ENCODE results near the gene TMEM123. TPM values are rescaled to one million over a fixed set of nuclear protein-coding genes. Genes with fewer than 3 reads are reported as not detected.

The TMEM123 gene
- total RNA-seq, 1 experiment from 2014 or later = 400 TPM

DNA sequence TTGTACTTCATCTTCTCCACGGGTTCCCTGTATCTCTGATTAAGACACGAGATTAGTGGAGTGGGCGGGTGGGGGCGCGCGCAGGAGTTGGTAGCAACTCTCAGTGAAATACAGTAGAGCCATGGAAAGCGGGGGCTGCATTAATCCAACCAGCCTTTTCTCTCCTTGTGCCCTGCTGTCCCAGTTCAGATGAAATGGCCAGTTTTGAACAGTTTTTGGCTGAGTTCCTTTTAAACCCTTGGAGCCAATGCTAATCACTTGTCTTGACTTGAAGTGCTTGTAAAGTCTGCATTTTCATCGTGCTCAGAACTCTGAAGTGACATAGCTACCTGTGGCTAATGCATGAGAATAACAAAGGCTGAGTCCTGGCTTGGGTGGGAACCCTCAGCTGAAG lies 734 bp upstream of the TMEM123 start:
- H3K9me3 ChIP-seq = no peaks in the 10 kb centered on the region
- intact Hi-C loops (cut with micrococcal nuclease; ENCODE audit: unreplicated experiment) = loop anchor here (1.0 to 2.0 kb wide), 3 partner anchors 9 to 106 kb away; partner anchors contain the start of gene BIRC2
- Mint-ChIP-seq H3K9me3 (ENCODE audit: unreplicated experiment) (no peaks in the 10 kb centered on the region), H3K36me3 (ENCODE audit: insufficient read depth, unreplicated experiment) (peaks cover 32% of the 10 kb centered on the region), H3K27ac (ENCODE audit: unreplicated experiment) (peak overlapping the region; percentile 98), H3K4me3 (ENCODE audit: unreplicated experiment) (peak overlapping the region; percentile 99), H3K27me3 (ENCODE audit: insufficient read depth, unreplicated experiment) (no peaks in the 10 kb centered on the region), H3K4me1 (ENCODE audit: low read depth, unreplicated experiment) (peaks cover 49% of the 10 kb centered on the region)
- H3K27me3 ChIP-seq (replicated peaks; ENCODE audit: control insufficient read depth, insufficient read depth, low read length) = no peaks in the 10 kb centered on the region
- TF ChIP-seq, protein P1, sequence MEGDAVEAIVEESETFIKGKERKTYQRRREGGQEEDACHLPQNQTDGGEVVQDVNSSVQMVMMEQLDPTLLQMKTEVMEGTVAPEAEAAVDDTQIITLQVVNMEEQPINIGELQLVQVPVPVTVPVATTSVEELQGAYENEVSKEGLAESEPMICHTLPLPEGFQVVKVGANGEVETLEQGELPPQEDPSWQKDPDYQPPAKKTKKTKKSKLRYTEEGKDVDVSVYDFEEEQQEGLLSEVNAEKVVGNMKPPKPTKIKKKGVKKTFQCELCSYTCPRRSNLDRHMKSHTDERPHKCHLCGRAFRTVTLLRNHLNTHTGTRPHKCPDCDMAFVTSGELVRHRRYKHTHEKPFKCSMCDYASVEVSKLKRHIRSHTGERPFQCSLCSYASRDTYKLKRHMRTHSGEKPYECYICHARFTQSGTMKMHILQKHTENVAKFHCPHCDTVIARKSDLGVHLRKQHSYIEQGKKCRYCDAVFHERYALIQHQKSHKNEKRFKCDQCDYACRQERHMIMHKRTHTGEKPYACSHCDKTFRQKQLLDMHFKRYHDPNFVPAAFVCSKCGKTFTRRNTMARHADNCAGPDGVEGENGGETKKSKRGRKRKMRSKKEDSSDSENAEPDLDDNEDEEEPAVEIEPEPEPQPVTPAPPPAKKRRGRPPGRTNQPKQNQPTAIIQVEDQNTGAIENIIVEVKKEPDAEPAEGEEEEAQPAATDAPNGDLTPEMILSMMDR (IDR thresholded peaks at IDR 0.05; ENCODE audit: insufficient read depth in 1 of 2, low read depth in 1 of 2, low read length in 1 of 2, severe bottlenecking in 1 of 2, unreplicated experiment in 1 of 2) = no peak
- H3K4me3 ChIP-seq (ENCODE audit: low read depth, low read length) = peak overlapping the region; percentile 90
- TSS peak; percentile 76 for BruUV-seq (replicated peaks)
- POLR2A ChIA-PET = interaction anchor here (0.6 kb wide), 1 partner anchor 106 kb away, joined by 5 read pairs; the partner anchor contains the start of gene BIRC2
- CTCF ChIA-PET = interaction anchor here (0.7 kb wide), 2 partner anchors 26 to 160 kb away, joined by 3 read pairs; no protein-coding TSS in a partner anchor
- no peak for DNase-seq
- no peaks in the 10 kb centered on the region for H3K36me3 ChIP-seq (ENCODE audit: control insufficient read depth, insufficient read depth, low read length)
- H3K4me1 ChIP-seq = peaks cover 48% of the 10 kb centered on the region

DNA sequence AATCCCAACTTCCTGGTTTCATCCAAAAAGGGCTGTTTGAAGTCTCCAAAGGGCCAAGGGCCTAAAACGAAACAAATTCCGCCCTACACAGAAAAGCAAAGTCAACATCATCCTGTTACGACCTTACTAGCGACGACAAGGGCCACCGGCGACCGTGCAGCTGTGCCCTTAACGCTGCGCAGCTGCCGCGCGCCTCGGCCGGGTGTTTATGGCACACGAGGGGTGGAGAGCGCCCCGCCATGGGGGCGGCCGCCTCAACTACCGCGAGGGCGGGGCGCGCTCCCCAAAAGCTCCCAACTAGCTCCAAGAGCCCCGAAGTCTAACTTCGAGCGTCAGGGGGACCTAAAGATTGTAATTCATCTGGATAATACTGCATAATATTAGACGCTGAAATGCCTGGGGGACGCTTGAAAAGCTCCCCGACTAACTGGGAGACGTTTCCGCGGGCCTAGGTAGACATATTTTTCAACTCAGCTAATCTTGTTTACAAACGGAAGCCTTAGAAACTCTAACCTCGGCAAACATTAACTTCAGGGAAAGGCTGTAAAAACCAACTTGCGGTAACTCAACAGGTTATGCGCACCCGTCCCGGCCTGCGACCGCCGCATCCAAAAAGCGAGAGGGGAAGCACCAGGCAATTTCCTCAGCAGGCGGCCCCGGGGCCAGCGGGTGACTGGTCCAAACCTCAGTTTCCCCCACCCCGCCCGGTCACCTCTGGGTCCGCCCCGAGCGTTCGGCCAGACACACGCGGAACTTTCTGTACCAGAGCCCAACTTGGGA lies 694 bp downstream of the TMEM123 start:
- Histone ChIP-seq H3K9me3 (no peaks in the 10 kb centered on the region), H3K4me1 (peaks cover 55% of the 10 kb centered on the region), H3K4me3 (ENCODE audit: low read depth, low read length) (peak overlapping the region; percentile 90), H3K27me3 (replicated peaks; ENCODE audit: control insufficient read depth, insufficient read depth, low read length) (no peaks in the 10 kb centered on the region), H3K36me3 (ENCODE audit: control insufficient read depth, insufficient read depth, low read length) (peaks cover 1% of the 10 kb centered on the region; the same call in 1 of the 2 replicates)
- DNase-seq = peak; percentile 81 to 87
- Mint-ChIP-seq H3K4me1 (ENCODE audit: low read depth, unreplicated experiment) (peaks cover 52% of the 10 kb centered on the region), H3K27ac (ENCODE audit: unreplicated experiment) (peak overlapping the region; percentile 98), H3K4me3 (ENCODE audit: unreplicated experiment) (peak overlapping the region; percentile 99), H3K9me3 (ENCODE audit: unreplicated experiment) (no peaks in the 10 kb centered on the region), H3K36me3 (ENCODE audit: insufficient read depth, unreplicated experiment) (peaks cover 46% of the 10 kb centered on the region), H3K27me3 (ENCODE audit: insufficient read depth, unreplicated experiment) (no peaks in the 10 kb centered on the region)
- TF ChIP-seq, protein P1 (IDR thresholded peaks at IDR 0.05; ENCODE audit: insufficient read depth in 1 of 2, low read depth in 1 of 2, low read length in 1 of 2, severe bottlenecking in 1 of 2, unreplicated experiment in 1 of 2) = peak; percentile 24 to 51
- CTCF ChIA-PET = interaction anchor here (0.6 to 1.3 kb wide), 6 partner anchors 25 to 214 kb away, joined by 3 to 11 read pairs (median 4); no protein-coding TSS in a partner anchor
- POLR2A ChIA-PET = interaction anchor here (0.6 to 1.1 kb wide), 2 partner anchors 25 to 152 kb away, joined by 3 to 8 read pairs; no protein-coding TSS in a partner anchor
- no TSS peak for BruUV-seq (replicated peaks)
- intact Hi-C loops (cut with micrococcal nuclease; ENCODE audit: unreplicated experiment) = loop anchor here (1.0 to 2.0 kb wide), 7 partner anchors 26 to 341 kb away; partner anchors contain the start of gene BIRC2

- H3K4me1 Mint-ChIP-seq (ENCODE audit: low read depth, unreplicated experiment) = peaks cover 52% of the 10 kb centered on the region
- H3K36me3 ChIP-seq (ENCODE audit: control insufficient read depth, insufficient read depth, low read length) = peaks cover 1% of the 10 kb centered on the region
- intact Hi-C loops (cut with micrococcal nuclease; ENCODE audit: unreplicated experiment) = loop anchor here (1.0 kb wide), 2 partner anchors 25 to 44 kb away; no protein-coding TSS in a partner anchor
- H3K27ac Mint-ChIP-seq (ENCODE audit: unreplicated experiment) = peak overlapping the region; percentile 98
- peak overlapping the region; percentile 90 for H3K4me3 ChIP-seq (ENCODE audit: low read depth, low read length)
- no peaks in the 10 kb centered on the region for H3K27me3 ChIP-seq (replicated peaks; ENCODE audit: control insufficient read depth, insufficient read depth, low read length)
- DNase-seq = no peak
- no peaks in the 10 kb centered on the region for H3K27me3 Mint-ChIP-seq (ENCODE audit: insufficient read depth, unreplicated experiment)
- BruUV-seq (replicated peaks) = TSS peak; percentile 27
- H3K4me3 Mint-ChIP-seq (ENCODE audit: unreplicated experiment) = peak overlapping the region; percentile 99
- H3K4me1 ChIP-seq = peaks cover 50% of the 10 kb centered on the region
- POLR2A ChIA-PET = interaction anchor here (1.1 kb wide), 1 partner anchor 25 kb away, joined by 8 read pairs; no protein-coding TSS in a partner anchor
- TF ChIP-seq, protein P1 (IDR thresholded peaks at IDR 0.05; ENCODE audit: insufficient read depth in 1 of 2, low read depth in 1 of 2, low read length in 1 of 2, severe bottlenecking in 1 of 2, unreplicated experiment in 1 of 2) = no peak
- no peaks in the 10 kb centered on the region for H3K9me3 ChIP-seq
- CTCF ChIA-PET = interaction anchor here (0.6 to 1.3 kb wide), 6 partner anchors 24 to 215 kb away, joined by 3 to 11 read pairs (median 4); no protein-coding TSS in a partner anchor
- H3K36me3 Mint-ChIP-seq (ENCODE audit: insufficient read depth, unreplicated experiment) = peaks cover 53% of the 10 kb centered on the region
- no peaks in the 10 kb centered on the region for H3K9me3 Mint-ChIP-seq (ENCODE audit: unreplicated experiment)
Observed at GRCh38 chr11:102451041-102451680, 1.4 kb downstream of the TMEM123 start.

Data from Caco-2 (cell line).